Subcutaneous adipose tissue (tissue), 4 donors: Measurements from ENCODE around the gene SORCS3. TPM values are rescaled to one million over a fixed set of nuclear protein-coding genes. Genes with fewer than 3 reads are reported as not detected.

Source experiments
- CTCF ChIP-seq: fragments of 450-650 bp; IDR thresholded peaks from one replicate; pipeline ENCODE4 v1.5.1; 2016; ENCODE audit warnings: low read depth, mild to moderate bottlenecking, control low read depth, antibody characterized with exemption, moderate library complexity
- total RNA-seq, 4 donors: library from RNA; depleted of rRNA; stranded (reverse); fragments of >200 nt; gene quantifications; one replicate each; pipeline ENCODE4 v1.1.0, GENCODE V29; 2016

SORCS3 gene
- total RNA-seq, 4 donors from 2014 or later, result not detected

GRCh38 chr10:105154736-105155135 is 513.6 kb downstream of the SORCS3 start:
- no peak for TF ChIP-seq CTCF

- no peak for TF ChIP-seq CTCF
These were observed 518.2 kb downstream of the SORCS3 start for GRCh38 chr10:105159268-105159667.

GRCh38 chr10:105161149-105161548 is 520.1 kb downstream of the SORCS3 start:
- no peak for TF ChIP-seq CTCF

GRCh38 chr10:105161767-105162166 is 520.7 kb downstream of the SORCS3 start:
- TF ChIP-seq CTCF, result no peak

GRCh38 chr10:105170521-105170920 is 529.4 kb downstream of the SORCS3 start:
- no peak for TF ChIP-seq CTCF

GRCh38 chr10:105171945-105172344 is 530.9 kb downstream of the SORCS3 start:
- no peak for TF ChIP-seq CTCF

GRCh38 chr10:105181626-105182025 is 540.5 kb downstream of the SORCS3 start:
- no peak for TF ChIP-seq CTCF
